ENCODE data around the gene MROH9. TPM values are rescaled to one million over a fixed set of nuclear protein-coding genes. Genes with fewer than 3 reads are reported as not detected.
"Not testable (repeated sequence)": the region's sequence is repeated elsewhere in the genome, so short reads cannot be mapped to it uniquely, and the experiment has no call there.

The MROH9 gene, protein sequence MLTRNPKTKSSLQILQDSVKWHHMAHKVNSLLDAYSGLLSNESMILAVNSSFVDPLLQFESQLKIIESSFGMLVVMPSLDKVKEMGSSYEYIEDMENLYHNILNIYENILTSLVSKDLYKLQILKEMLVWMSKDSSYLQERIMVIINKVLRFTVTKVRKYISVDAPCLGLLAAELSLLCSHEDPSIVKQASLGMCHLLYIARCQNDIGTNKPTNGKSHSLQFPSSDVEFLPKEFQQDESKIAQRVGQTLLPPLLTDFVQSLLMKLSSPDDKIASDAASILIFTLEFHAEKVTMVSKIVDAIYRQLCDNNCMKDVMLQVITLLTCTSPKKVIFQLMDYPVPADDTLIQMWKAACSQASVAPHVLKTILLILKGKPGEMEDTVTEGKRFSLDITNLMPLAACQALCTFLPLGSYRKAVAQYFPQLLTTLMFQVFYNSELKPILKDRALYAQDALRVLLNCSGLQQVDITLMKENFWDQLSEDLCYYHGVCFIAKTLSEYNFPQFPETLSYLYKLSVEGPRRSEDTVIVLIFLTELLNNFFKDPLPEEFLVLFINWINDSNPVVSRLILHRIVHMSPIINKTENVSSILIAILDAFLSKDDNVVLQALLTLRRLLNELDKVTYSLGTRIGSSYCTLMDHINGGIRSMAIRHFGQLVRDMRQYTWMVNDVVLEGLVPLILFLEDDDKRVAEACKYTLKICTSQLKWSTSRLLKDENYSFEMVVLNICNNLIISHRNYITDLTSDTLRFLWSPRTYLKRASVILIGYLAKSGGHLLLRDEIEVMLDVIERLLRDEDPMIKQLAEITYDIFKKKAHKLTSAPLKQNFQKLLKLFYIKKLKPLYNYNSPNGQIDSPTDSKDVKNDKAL
- polyA plus RNA-seq (ENCODE audit: insufficient read length in 12 of 12): under 1 TPM in 2 of 12 donors, not detected in 10; 0.08 to 0.29 TPM
- long read RNA-seq, donor 1: 0 reads
- long read RNA-seq, donor 2: 0 reads
- long read RNA-seq, donor 3: 0 reads
- long read RNA-seq, donor 4: 0 reads
- long read RNA-seq, donor 5: 0 reads
- long read RNA-seq, donor 6: 0 reads
- long read RNA-seq, donor 7: 0 reads
- long read RNA-seq, donor 8: 0 reads
- long read RNA-seq, donor 9: 0 reads
- long read RNA-seq, donor 10: 0 reads
- long read RNA-seq, donor 11: 0 reads

DNA sequence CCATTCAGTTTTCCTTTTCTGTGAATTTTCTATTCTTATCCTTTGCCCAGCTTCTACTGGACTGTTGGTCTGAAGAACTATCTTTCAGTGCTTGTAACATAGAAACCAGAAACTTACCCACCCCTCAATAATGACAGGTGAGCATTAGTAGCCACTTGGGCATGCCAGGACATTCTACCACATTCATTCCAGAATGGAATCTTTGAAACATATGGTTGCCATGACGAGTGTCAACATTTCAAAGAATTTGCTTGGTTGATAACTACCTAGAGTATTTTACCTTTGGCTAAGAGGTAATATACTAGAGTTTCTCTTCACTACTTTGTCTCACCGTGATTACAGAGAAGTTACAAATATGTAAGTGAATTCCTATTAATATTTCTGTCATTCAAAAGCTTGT lies at the start of gene MROH9:
Gene MROH9, plus strand, starts transcription at position 304 of the 400 bp plus-strand sequence. CDS start 10,023 bp downstream, outside the sequence.
- DNase-seq: no peak

DNA sequence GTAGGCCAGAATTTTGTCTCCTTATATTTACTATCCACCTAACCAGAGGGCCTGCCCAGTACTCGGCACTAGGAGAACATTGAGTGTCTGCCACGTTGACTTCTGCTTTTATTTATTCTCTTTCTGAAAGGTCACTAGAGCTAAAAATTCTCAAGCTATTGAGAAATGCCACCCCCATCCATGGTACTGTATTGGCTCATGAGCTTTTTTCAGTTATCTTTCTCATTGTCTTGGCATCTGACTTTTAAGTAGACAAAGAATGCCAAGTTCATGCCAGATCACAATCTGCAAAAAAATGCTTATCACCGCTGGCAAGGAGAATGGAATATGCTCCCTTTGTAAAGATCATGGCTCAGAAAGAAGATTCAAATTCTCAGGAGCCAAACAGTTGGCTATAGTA lies 49.8 kb upstream of the MROH9 start:
- DNase-seq: no peak

DNA sequence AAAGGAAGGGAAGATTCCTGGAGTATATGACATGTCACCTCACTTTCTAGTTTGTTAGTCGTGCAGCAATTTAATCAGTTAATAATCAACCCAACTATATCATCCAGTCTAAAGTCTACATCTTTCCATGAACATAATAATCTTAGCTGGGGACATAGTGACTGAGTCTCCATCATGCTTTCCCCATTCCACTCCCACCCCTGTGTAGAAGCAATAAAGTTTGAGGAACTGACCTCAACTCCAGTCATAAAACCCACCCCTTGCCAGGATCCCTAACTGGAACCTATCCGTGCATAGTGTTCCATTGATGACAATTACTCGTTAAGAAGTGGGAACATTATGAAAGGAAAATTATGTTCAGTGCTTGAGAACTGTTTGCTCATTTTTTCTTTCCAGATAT lies 48.9 kb upstream of the MROH9 start:
- DNase-seq: no peak

DNA sequence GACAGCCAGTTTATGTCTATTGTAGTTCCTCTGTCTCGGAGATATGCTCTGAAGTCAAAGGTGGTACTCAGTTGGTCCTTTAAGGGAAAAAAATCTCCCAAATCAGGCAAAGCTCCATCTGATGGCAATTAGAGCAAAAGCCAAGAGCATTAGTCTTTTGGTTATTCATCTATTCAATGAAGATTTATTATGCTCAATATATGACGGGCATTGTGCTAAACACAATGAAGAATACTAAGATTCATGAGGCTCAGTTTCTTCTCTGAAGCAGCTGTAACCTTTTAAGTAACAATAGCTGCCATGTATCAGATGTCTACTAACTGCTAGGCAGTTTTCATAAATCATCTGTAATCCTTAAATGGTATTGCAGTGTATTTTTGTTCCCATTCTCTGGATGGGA lies 47.6 kb upstream of the MROH9 start:
- DNase-seq: no peak

DNA sequence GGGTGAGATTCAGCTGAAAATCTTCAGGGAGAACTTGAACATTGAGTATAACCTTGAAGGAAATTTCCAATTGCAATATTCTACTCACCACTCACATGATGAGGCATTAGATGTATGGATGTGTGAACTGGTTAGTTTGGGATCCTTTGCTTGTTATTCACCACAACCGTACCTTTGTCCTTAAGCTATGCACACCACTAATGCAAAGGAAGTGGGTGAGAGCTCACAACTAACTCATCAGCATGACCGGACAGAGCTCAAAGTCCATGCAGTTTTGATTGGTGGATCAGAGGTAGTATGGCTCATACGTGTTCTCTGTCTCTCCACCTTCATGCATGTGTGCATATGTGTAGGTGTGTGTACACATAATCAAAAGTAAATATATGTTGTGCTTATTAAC lies 43.5 kb upstream of the MROH9 start:
- no peak for DNase-seq

DNA sequence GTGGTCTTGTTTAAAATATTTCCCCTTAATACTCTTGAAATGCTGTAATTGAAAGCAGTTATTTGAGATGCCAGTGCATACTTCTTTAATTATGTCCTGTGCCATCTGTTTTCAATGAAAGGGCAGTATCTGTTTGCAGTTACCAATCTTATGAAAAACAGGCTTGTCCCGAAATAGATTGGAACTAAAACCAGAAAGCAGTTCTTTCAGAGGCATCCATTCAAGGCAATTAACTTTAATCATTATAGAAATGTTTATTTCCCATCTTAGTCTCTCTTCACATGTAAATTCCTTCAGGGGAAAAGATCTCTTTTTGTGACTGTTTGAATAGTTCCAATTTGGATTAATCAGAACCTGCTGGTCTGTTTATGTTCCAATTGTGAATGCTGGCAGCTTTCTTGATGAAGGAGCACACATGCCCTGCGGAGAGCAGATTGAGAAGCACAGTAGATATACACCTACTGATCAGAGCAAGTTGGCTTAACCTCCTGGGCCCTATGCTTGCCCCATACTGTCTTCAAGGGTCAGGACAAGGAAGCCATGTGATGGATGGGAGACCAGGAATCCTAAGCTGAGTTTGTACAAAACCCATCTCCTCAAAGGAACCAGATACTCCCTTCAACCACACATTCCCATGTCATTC lies 41.6 kb upstream of the MROH9 start:
- DNase-seq: no peak

DNA sequence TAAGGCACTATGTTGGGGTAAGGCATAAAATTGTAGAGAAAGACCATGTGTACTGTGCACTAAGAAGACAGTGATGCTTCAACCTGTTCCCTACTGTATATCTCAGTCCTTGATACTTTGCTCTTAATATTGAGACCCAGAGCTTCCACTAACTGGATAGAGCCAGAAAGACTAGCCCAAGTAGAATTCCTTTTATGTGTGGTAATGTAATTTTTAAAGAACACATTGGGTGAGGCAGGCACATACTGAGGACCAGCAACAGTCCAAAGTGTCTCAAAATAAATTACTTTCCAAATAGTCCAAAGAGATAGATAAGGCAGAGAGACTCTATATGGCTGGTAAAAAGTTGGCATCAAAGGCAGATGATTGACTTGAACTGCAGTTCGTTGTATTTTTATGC lies 31.4 kb upstream of the MROH9 start:
- no peak for DNase-seq

DNA sequence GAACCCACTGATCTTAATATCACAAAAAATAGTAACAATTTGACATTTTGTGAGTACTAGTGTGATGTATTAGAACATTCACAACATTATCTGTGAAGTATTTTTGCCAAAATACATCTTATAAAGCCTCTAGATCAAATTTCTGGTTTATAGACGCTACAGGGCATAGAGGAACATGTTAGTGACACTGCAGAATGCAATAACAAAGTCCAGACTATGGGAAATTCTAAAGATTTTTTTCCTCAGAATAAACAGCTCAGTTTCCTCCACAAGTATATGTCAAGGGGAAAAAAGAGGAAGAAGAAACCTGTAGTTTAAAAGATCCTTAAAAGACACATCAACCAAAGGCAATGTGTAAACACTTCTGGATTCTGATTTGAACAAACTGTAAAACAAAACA lies 26.4 kb upstream of the MROH9 start:
- DNase-seq: no peak

DNA sequence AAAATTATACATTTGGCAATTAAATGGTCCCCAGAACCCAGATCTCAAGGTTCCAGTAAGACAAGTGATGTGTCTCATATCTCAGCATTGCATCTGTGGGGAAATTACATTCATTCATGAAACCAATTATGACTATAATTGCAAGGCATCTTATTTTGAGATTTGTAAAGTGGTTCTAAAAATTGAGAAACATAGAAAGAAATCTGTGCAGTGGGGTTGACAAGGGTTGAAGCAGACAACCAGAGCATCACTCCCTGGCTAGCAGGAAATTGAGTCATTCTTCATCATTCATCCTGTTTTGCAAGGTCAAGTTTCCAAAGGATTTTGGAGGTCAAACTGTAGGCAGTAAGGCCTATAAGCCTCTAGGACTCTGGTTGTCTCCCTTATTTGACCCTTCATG lies 25.1 kb upstream of the MROH9 start:
- DNase-seq: no peak

DNA sequence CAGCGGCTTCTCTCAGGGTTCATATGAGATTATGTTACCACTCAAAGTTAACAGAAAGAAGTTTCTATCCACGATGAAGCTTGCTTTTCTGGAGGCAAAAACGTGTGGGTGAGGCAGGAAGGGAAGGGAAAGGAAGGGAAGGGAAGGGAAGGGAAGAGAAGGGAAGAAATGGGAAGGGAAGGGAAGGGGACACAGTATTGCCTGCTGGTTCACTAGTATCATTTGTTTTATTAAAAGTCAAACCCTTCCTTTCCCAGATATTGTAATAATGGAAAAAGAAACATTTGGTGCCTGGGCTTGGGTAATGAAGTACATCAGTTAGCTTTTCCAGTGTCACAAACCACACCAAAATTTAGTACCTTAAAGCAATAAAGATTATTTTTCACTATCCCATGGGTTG lies 18.0 kb upstream of the MROH9 start:
- no peak for DNase-seq

DNA sequence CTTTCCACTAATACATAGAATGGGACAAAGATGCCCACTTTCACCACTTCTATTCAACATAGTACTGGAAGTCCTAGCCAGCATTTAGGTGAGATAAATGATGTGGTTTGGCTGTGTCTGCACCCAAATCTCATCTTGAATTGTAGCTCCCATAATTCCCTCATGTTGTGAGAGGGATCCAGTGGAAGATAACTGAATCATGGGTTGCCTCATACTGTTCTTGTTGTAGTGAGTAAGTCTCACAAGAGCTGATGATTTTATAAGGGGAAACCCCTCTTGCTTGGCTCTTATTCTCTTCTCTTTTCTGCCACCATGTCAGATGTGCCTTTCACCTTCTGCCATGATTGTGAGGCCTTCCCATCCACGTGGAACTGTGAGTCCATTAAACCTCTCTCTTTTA lies 10.7 kb upstream of the MROH9 start:
- not testable (repeated sequence) for DNase-seq

DNA sequence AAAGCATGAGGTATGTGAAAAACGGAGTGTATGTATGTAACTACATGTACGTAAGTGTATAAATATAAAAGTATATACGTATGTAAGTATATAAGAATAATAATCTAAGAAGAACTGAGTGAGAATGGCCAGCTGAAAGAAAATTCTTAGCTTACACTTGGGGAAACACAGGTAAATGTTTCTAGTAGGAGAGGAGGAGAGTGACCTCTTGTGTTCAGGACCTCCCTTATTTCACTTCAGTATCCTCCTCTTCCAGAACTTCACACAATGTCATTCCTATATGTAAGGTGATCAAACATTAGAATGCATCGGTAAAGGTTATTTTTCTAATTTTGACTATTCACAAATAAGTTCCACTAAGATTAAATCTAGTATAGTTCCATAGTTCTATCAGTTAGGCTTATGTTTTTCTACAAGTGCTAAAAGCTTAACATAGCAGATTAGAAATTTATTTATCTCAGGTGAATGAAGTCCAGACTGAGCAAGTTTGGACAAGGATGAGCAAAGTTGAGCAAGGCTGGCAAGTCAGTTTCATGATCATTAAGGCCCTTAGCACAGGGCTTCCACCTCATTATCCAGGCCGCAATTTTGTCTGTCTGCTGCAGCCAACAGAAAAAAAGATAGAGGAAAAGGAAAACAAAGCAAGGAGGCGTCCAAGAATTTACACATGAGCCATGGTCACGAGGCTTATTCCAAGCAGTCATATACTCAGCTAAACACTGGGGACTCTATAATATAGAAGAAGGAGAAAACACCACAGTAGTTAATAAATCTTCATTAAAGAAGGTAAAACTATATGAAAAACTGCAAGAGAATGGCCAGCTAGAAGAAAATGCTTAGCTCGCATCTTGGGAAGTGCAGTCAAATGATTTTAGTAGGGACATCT lies 7.1 kb upstream of the MROH9 start:
- no peak for DNase-seq

DNA sequence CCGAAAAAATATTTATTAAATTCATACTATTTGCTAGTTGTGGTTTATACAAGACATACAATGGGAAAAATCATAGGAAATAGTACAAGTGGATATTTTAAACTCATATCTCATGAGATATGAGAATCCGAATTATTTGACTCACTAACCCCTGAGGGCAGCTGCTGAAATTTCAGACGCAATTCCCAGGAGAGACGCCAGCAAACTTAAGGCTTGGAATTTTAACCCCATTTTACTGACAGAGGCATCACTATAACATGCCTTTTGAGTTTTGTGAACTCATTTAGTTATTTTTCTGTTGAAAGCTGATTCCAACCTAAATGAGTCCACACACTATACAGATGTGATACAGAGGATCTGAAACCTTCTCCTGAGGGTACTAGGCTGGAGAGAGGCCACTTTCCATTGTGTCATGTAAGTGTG lies 5.9 kb upstream of the MROH9 start:
- no peak for DNase-seq

DNA sequence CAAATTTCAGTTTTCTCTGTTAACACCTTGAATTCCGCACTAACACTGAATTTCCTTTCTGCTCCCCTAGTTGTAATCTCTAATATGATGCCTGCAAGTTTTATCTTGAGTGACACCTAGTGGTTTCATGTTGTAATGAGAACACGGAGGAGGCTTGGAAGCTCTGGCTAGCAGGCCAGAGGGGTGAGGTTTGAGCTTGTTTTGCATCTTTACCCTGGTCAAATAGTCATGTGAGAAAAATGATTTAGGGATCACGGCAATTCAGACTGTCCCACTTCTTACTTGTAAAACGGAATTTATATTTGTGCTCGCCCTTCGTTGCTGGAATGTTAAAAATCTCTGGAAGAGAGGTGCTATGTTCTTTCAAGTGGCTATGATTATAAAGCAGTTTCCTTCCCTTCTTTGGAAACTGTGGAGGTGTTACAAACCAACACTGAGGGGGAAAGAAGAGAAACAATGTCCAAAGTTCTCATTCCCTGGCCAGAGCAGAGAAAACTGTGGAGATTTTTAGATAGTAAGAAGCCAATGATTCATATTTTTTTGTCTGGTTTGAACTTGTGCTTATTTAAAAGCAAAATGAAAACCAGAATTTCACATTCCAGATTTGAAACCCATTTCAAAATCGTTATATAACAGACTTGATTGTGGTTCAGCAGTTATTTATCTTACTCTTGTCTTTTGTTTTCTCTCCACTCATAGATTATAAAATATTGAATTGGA lies 5.3 kb upstream of the MROH9 start:
- DNase-seq: peak; percentile 64

DNA sequence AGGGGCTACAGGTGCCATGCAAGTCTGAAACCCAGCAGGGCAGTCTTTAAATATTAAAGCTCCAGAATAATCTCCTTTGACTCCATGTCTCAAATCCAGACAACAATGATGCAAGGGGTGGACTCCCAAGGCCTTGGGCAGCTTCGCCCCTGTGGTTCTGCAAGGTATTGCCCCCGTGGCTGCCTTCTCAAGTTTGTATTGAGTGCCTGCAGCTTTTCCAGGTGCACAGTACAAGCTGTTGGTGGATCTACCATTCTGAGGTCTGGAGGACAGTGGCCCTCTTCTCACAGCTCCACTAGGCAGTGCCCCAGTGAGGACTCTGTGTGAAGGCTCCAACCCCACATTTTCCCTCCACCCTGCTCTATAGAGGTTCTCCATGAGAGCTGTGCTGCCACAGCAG lies 3.7 kb upstream of the MROH9 start:
- DNase-seq: no peak

DNA sequence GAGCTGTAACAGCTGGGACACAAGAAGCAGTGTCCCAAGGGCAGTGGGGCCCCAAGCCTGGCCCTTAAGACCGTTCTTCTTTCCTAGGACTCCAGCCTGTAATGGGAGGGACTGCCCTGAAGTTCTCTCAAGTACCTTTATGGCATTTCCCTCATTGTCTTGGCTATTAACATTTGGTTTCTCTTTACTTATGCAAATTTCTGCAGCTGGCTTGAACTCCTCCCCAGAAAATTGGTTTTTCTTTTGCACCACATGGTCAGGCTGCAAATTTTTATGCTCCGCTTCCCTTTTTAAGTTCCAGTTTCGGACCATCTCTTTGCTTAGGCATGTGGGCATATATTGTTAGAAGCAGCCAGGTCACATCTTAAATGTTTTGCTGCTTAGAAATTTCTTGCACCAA lies 3.1 kb upstream of the MROH9 start:
- no peak for DNase-seq

DNA sequence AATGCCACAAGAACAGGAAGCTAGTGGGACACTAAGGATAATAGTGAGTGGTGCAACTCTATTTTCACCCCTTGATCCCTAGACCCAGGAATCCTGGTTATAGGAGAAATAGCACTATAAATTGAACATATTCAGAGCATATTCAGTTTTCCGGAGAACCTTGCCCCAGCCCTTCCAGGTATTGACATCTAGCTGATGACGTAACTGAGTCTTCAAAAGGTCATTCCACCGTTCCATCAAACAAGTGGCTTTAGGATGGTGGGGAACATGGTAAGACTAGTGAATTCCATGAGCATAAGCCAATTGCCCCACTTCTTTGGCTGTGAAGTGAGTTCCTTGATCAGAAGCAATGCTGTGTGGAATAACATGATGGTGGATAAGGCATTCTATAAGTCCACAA lies 2.9 kb downstream of the MROH9 start:
- no peak for DNase-seq

DNA sequence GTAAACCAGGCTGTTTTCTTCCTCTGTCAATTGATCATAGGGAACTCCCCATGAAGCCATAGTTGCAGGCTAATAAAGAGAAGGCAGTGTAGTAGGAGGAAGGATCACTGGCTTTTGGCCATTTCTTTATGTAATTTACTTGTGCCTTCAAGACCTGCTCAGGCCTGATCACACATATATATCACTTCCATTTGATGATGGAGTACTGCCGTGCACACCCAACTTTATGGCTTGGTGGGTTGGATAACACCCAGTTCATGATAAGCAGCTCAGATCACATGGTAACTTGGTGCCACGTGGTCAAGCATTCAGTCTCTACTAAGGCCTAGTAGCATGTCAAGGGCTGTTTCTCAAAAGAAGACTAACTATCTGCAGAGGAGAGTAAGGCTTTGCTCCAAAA lies 4.1 kb downstream of the MROH9 start:
- no peak for DNase-seq

DNA sequence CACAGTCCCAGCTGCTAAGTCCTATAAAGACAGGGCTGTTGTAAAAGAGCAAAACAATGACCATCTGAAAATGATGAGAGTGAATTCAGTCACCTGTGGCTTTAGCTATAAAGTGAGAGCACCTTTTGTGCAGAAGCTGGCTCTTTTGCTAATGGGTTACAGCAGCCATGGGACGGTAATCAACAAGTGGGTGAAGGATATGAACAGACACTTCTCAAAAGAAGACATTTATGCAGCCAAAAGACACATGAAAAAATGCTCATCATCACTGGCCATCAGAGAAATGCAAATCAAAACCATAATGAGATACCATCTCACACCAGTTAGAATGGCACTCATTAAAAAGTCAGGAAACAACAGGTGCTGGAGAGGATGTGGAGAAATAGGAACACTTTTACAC lies 16.4 kb downstream of the MROH9 start:
- DNase-seq: not testable (repeated sequence)

DNA sequence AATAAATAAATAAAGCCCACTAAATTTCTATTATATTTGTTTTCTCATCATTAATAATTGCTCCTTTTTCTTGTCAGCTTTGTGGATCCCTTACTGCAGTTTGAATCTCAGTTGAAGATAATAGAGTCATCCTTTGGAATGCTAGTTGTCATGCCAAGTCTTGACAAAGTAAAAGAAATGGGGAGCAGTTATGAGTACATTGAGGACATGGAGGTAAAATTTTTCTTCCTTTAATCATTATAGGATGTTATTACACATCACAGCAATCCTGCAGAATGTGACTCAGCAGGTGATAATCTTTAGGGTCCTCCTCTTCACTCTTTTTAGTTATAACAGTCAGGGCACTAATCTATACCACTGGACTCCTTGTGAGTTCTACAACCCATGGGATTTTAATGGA lies 24.1 kb downstream of the MROH9 start:
- no peak for DNase-seq
